Body of pancreas (tissue), 4 donors: Measurements from ENCODE around the gene HSF2.
A peak's percentile ranks its signal among the peaks of the same experiment; 100 is the strongest.

Source experiments
- CTCF ChIP-seq, 7 experiments: fragments of 450-650 bp in 4 of 7; fragments of 200-600 bp in 3 of 7; sonication (generic) in 3 of 7; IDR thresholded peaks; one replicate each; pipeline ENCODE4 v1.5.1; 2016 to 2019; ENCODE audit warnings: antibody characterized with exemption in 7 of 7
- POLR2A ChIP-seq, 3 donors: fragments of 450-650 bp; IDR thresholded peaks; one replicate each; pipeline ENCODE4 v1.6.1; 2016; ENCODE audit warnings: antibody characterized with exemption in 3 of 3, mild to moderate bottlenecking in 2 of 3

- TF ChIP-seq CTCF (IDR thresholded peaks at IDR 0.05) (peak in 5 of 7 experiments; percentile 12 to 38 (median 17)), POLR2A (IDR thresholded peaks at IDR 0.05) (no peak)
These were observed 76.7 kb downstream of the HSF2 start for GRCh38 chr6:122476131-122476530.
